ENCODE measurements around the gene RPUSD1. TPM values are rescaled to one million over a fixed set of nuclear protein-coding genes. Genes with fewer than 3 reads are reported as not detected.
"Not testable (repeated sequence)": the region's sequence is repeated elsewhere in the genome, so short reads cannot be mapped to it uniquely, and the experiment has no call there.

RPUSD1 gene
- total RNA-seq, 1 donor from 2014 or later, result 24.3 TPM

- no peak for TF ChIP-seq CTCF (IDR thresholded peaks at IDR 0.05)
- no peaks in the 10 kb centered on the region for H3K9me3 Mint-ChIP-seq (ENCODE audit: unreplicated experiment)
Measured at GRCh38 chr16:778447-778846, 9.7 kb downstream of the RPUSD1 start.

GRCh38 chr16:777826-778225 lies 10.4 kb downstream of the RPUSD1 start:
- Mint-ChIP-seq H3K36me3 (ENCODE audit: unreplicated experiment) (no peaks in the 10 kb centered on the region), H3K4me3 (ENCODE audit: unreplicated experiment) (no peak overlapping the region), H3K27me3 (ENCODE audit: unreplicated experiment) (no peaks in the 10 kb centered on the region), H3K27ac (ENCODE audit: unreplicated experiment) (no peak overlapping the region), H3K4me1 (ENCODE audit: unreplicated experiment) (peaks cover 4% of the 10 kb centered on the region), H3K9me3 (ENCODE audit: unreplicated experiment) (no peaks in the 10 kb centered on the region)
- DNase-seq (ENCODE audit: extremely low spot score, unreplicated experiment), result no peak
- no peak for TF ChIP-seq CTCF (IDR thresholded peaks at IDR 0.05)

More at GRCh38 chr16:778447-778846, 9.7 kb downstream of the RPUSD1 start:
- Mint-ChIP-seq H3K36me3 (ENCODE audit: unreplicated experiment) (no peaks in the 10 kb centered on the region), H3K4me3 (ENCODE audit: unreplicated experiment) (no peak overlapping the region), H3K4me1 (ENCODE audit: unreplicated experiment) (peaks cover 4% of the 10 kb centered on the region), H3K27ac (ENCODE audit: unreplicated experiment) (no peak overlapping the region), H3K27me3 (ENCODE audit: unreplicated experiment) (no peaks in the 10 kb centered on the region)
- DNase-seq (ENCODE audit: extremely low spot score, unreplicated experiment), result no peak

GRCh38 chr16:776824-777223 lies 11.4 kb downstream of the RPUSD1 start:
- peaks cover 4% of the 10 kb centered on the region for H3K4me1 Mint-ChIP-seq (ENCODE audit: unreplicated experiment)
- no peak overlapping the region for H3K27ac Mint-ChIP-seq (ENCODE audit: unreplicated experiment)
- no peaks in the 10 kb centered on the region for H3K36me3 Mint-ChIP-seq (ENCODE audit: unreplicated experiment)
- no peak for TF ChIP-seq CTCF (IDR thresholded peaks at IDR 0.05)
- DNase-seq (ENCODE audit: extremely low spot score, unreplicated experiment), result no peak
- no peaks in the 10 kb centered on the region for H3K9me3 Mint-ChIP-seq (ENCODE audit: unreplicated experiment)
- H3K27me3 Mint-ChIP-seq (ENCODE audit: unreplicated experiment), result no peaks in the 10 kb centered on the region
- no peak overlapping the region for H3K4me3 Mint-ChIP-seq (ENCODE audit: unreplicated experiment)

- DNase-seq (ENCODE audit: extremely low spot score, unreplicated experiment); H3K27ac Mint-ChIP-seq (ENCODE audit: unreplicated experiment); H3K27me3 Mint-ChIP-seq (ENCODE audit: unreplicated experiment); H3K4me3 Mint-ChIP-seq (ENCODE audit: unreplicated experiment); H3K9me3 Mint-ChIP-seq (ENCODE audit: unreplicated experiment); H3K4me1 Mint-ChIP-seq (ENCODE audit: unreplicated experiment); H3K36me3 Mint-ChIP-seq (ENCODE audit: unreplicated experiment): not testable (repeated sequence)
Measured at GRCh38 chr16:776298-776697, 11.9 kb downstream of the RPUSD1 start.

- H3K9me3 Mint-ChIP-seq (ENCODE audit: unreplicated experiment), result no peaks in the 10 kb centered on the region
- H3K36me3 Mint-ChIP-seq (ENCODE audit: unreplicated experiment), result no peaks in the 10 kb centered on the region
- no peak for TF ChIP-seq CTCF (IDR thresholded peaks at IDR 0.05)
- H3K27me3 Mint-ChIP-seq (ENCODE audit: unreplicated experiment), result no peaks in the 10 kb centered on the region
- no peak for DNase-seq (ENCODE audit: extremely low spot score, unreplicated experiment)
- H3K27ac Mint-ChIP-seq (ENCODE audit: unreplicated experiment), result no peak overlapping the region
- H3K4me1 Mint-ChIP-seq (ENCODE audit: unreplicated experiment), result peaks cover 4% of the 10 kb centered on the region
- no peak overlapping the region for H3K4me3 Mint-ChIP-seq (ENCODE audit: unreplicated experiment)
Measured at GRCh38 chr16:775236-775796, 12.9 kb downstream of the RPUSD1 start.
